Spleen (tissue), 11 donors: ENCODE results near the gene FARP1. TPM values are rescaled to one million over a fixed set of nuclear protein-coding genes. Genes with fewer than 3 reads are reported as not detected.

Source experiments
- DNase-seq: peaks from one replicate; pipeline ENCODE4 v3.0.0-alpha.2; 2020
- H3K27ac ChIP-seq, 8 donors: fragments of 200-600 bp; sonication (generic) in 7 of 8; 1 replicate in 4 of 8; 2 replicates in 4 of 8; pipeline versions ENCODE4 v1.5.0 to v1.8.0; 2016 to 2021; ENCODE audit warnings: inconsistent platforms in 4 of 8, mild to moderate bottlenecking in 4 of 8, moderate library complexity in 1 of 8
- H3K27me3 ChIP-seq, 7 donors: fragments of 200-600 bp; sonication (generic) in 6 of 7; replicated peaks in 1 of 7; 1 replicate in 4 of 7; 2 replicates in 3 of 7; pipeline versions ENCODE4 v1.5.0 to v1.8.0; 2016 to 2021; ENCODE audit warnings: inconsistent platforms in 3 of 7, mild to moderate bottlenecking in 1 of 7
- H3K36me3 ChIP-seq, 6 donors: fragments of 200-600 bp; sonication (generic) in 5 of 6; 1 replicate in 4 of 6; 2 replicates in 2 of 6; pipeline versions ENCODE4 v1.5.0 to v1.8.0; 2016 to 2021; ENCODE audit warnings: inconsistent platforms in 2 of 6
- H3K4me1 ChIP-seq, 6 donors: fragments of 200-600 bp; sonication (generic) in 5 of 6; 1 replicate in 3 of 6; 2 replicates in 3 of 6; pipeline versions ENCODE4 v1.5.0 to v1.8.0; 2016 to 2021; ENCODE audit warnings: inconsistent platforms in 3 of 6
- H3K4me3 ChIP-seq, 8 donors: fragments of 200-600 bp; sonication (generic) in 7 of 8; 1 replicate in 4 of 8; 2 replicates in 4 of 8; pipeline versions ENCODE4 v1.5.0 to v1.8.0; 2016 to 2021; ENCODE audit warnings: inconsistent platforms in 4 of 8, mild to moderate bottlenecking in 4 of 8, moderate library complexity in 2 of 8
- H3K9me3 ChIP-seq, 8 donors: fragments of 200-600 bp; sonication (generic) in 7 of 8; 1 replicate in 4 of 8; 2 replicates in 4 of 8; pipeline versions ENCODE4 v1.5.0 to v1.8.0; 2016 to 2021; ENCODE audit warnings: inconsistent platforms in 4 of 8
- POLR2A ChIP-seq, 3 donors: fragments of 450-650 bp; IDR thresholded peaks; one replicate each; pipeline ENCODE4 v1.5.1; 2017; ENCODE audit warnings: antibody characterized with exemption in 3 of 3, mild to moderate bottlenecking in 1 of 3
- POLR2AphosphoS5 ChIP-seq, 3 donors: sonication (generic); formaldehyde crosslinking; IDR thresholded peaks; one replicate each; pipeline ENCODE4 v1.5.1; 2017; ENCODE audit warnings: antibody characterized with exemption in 3 of 3
- WGBS, 5 donors: extraction: QIAGEN DNeasy Blood & Tissue Kit in 3 of 5; methylation state at CpG; one replicate each; pipeline versions ENCODE4 v1.1.5 to v1.1.7; 2013 to 2018; 5-methylcytosine and 5-hydroxymethylcytosine counted together
- intact Hi-C: fragments of 100-400 bp; cut with DNase I; formaldehyde crosslinking; loops from one replicate; pipeline ENCODE4 v1.15.0; 2023; ENCODE audit warnings: low total_unique reads
- polyA plus RNA-seq, 3 donors: library from polyadenylated mRNA; stranded (reverse); fragments of 200-250 nt; gene quantifications; one replicate each; pipeline ENCODE4 v1.2.1, GENCODE V29; 2013
- total RNA-seq, 7 donors: library from RNA; depleted of rRNA in 3 of 7; stranded (reverse); fragments of >200 nt in 3 of 7; fragmentation: NEBNext Ultra II Directional in 4 of 7; extraction: Animal tissue kit (Norgen Biotek cat#: 25700) in 4 of 7; gene quantifications; one replicate each; pipeline versions ENCODE4 v1.1.0 to v1.2.1, GENCODE V29; 2016 to 2021
- TF ChIP-seq, protein P1 (sequence below), 11 experiments: fragments of 200-600 bp in 7 of 11; fragments of 450-650 bp in 4 of 11; sonication (generic) in 4 of 11; IDR thresholded peaks in 8 of 11; conservative IDR thresholded peaks in 3 of 11; 1 replicate in 7 of 11; 2 replicates in 4 of 11; pipeline versions ENCODE4 v1.4.0 to v1.8.0; 2016 to 2021; ENCODE audit warnings: antibody characterized with exemption in 11 of 11, inconsistent platforms in 4 of 11, mild to moderate bottlenecking in 1 of 11
- donor health status: healthy with polysubstance abuse.
- donor health status: DM: no; HTN: no; CAD: no; lungs with moderate emphysema.
- donor health status: DM: no; HTN: no; CAD: no.
- donor health status: Bipolar disorder and iron deficiency.
- donor health status: healthy.
- donor health status: DM: no; HTN: no; CAD: no.
- donor health status: DM: yes; HTN: yes; CAD: no.

The FARP1 gene
- total and polyA plus RNA-seq, 10 donors: 3.7 to 60.9 (median 33.0) TPM

DNA sequence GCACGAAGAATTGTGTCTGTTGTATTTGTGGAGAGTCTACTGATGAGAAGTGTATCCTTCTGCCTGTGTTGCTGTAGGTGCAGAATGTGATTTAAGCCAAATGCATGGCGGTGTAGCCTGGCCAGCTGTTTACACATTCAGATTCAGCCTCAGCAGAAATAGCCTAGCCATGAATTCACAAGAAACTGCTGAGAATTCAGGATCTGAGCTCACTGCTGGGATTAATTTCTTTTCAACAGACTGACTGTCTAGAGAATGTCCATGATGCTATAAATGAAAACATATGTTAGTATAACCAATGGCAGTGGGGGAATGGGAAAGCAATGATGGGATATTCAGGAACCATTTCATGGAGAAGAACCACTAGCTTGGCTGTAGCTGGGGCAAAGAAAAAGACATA is 111.6 kb downstream of the FARP1 start:
- Histone ChIP-seq H3K4me1 (peaks cover 0 to 11% (median 0%) of the 10 kb centered on the region in 6 donors), H3K27ac (no peak overlapping the region), H3K27me3 (no peaks in the 10 kb centered on the region), H3K9me3 (no peaks in the 10 kb centered on the region), H3K36me3 (no peaks in the 10 kb centered on the region), H3K4me3 (no peak overlapping the region)
- intact Hi-C loops: no loop called here
- TF ChIP-seq POLR2A (IDR thresholded peaks at IDR 0.05) (no peak), POLR2AphosphoS5 (IDR thresholded peaks at IDR 0.05) (no peak)
- TF ChIP-seq, protein P1, sequence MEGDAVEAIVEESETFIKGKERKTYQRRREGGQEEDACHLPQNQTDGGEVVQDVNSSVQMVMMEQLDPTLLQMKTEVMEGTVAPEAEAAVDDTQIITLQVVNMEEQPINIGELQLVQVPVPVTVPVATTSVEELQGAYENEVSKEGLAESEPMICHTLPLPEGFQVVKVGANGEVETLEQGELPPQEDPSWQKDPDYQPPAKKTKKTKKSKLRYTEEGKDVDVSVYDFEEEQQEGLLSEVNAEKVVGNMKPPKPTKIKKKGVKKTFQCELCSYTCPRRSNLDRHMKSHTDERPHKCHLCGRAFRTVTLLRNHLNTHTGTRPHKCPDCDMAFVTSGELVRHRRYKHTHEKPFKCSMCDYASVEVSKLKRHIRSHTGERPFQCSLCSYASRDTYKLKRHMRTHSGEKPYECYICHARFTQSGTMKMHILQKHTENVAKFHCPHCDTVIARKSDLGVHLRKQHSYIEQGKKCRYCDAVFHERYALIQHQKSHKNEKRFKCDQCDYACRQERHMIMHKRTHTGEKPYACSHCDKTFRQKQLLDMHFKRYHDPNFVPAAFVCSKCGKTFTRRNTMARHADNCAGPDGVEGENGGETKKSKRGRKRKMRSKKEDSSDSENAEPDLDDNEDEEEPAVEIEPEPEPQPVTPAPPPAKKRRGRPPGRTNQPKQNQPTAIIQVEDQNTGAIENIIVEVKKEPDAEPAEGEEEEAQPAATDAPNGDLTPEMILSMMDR (IDR thresholded peaks at IDR 0.05 in 8 of 11, conservative IDR thresholded peaks at IDR 0.05 in 3 of 11): no peak
- no peak for DNase-seq
- 75 to 92% (median 89%) methylated on average over 2 of the region's 2 CpGs for WGBS, 5 donors

DNA sequence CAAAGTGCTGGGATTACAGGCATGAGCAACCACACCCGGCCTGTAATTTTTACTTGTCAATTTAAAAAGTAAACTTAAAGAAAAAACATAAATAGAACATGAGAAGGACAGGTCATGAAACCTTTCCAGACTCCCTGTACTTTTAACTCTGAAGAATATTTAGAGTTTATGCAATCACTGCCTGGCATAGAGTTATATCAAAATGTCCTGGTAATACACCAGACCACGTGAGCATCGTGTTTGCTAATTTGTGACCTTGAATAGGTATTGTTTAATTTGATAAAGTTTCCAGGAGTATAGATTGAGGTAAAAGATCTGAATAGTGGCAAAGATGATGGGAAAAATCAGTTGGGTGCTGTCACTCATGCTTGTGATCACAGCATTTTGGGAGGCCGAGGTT is 115.3 kb downstream of the FARP1 start:
- Histone ChIP-seq H3K4me1 (peaks cover 0 to 4% (median 0%) of the 10 kb centered on the region in 6 donors), H3K27me3 (no peaks in the 10 kb centered on the region), H3K9me3 (no peaks in the 10 kb centered on the region), H3K4me3 (no peak overlapping the region), H3K36me3 (no peaks in the 10 kb centered on the region), H3K27ac (no peak overlapping the region)
- intact Hi-C loops: no loop called here
- no peak for DNase-seq
- TF ChIP-seq, protein P1 (IDR thresholded peaks at IDR 0.05 in 8 of 11, conservative IDR thresholded peaks at IDR 0.05 in 3 of 11): no peak
- TF ChIP-seq POLR2A (IDR thresholded peaks at IDR 0.05): no peak
- TF ChIP-seq POLR2AphosphoS5 (IDR thresholded peaks at IDR 0.05): no peak
- WGBS, 5 donors: 87 to 96% (median 92%) methylated on average over 4 of the region's 4 CpGs

DNA sequence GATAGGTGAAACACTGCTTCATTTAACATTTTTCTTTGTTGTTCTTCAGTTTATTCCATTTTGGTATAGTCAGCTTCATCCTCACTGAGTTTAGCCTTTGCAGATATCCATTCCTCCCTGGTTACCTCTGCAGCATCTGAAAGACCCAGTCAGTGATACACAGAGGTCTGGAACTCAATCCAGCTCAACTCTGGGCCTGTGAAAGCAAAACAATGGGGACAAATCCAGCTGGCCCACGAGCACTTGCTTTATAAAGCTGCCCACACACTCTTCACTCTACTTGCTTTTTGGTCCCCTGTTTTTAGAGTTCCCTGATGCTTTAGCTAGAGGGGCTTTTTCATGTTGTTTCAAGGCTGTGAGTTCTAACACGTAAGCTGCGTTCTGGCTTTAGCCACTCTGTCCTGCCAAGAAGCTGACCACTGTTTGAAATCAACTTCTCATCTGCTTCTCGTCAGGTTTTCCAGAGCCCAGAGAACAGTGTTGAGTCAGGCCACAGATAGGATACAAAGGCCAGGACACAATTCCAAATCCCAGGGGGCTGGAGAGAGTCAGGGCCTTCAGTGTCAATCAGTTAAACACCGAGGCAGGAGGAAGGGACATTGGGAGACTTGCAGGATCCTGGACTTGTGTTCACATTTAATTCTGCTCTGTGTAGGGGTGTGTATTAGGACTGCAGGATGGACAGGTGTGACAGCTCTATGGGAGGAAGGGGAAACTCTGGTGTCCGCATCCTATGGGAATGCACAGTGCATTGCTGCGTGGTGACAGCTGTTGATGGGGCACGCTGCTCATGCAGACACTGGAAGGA is 117.7 kb downstream of the FARP1 start:
- TF ChIP-seq, protein P1 (IDR thresholded peaks at IDR 0.05 in 8 of 11, conservative IDR thresholded peaks at IDR 0.05 in 3 of 11): no peak
- TF ChIP-seq POLR2A (IDR thresholded peaks at IDR 0.05): no peak
- no peak for TF ChIP-seq POLR2AphosphoS5 (IDR thresholded peaks at IDR 0.05)
- no peak overlapping the region for H3K27ac ChIP-seq
- intact Hi-C loops: no loop called here
- DNase-seq: no peak
- H3K9me3 ChIP-seq: no peaks in the 10 kb centered on the region
- H3K4me1 ChIP-seq: no peaks in the 10 kb centered on the region
- no peak overlapping the region for H3K4me3 ChIP-seq
- no peaks in the 10 kb centered on the region for H3K36me3 ChIP-seq
- H3K27me3 ChIP-seq: no peaks in the 10 kb centered on the region
- 72 to 77% (median 76%) methylated on average over 8 of the region's 8 CpGs for WGBS, 5 donors

DNA sequence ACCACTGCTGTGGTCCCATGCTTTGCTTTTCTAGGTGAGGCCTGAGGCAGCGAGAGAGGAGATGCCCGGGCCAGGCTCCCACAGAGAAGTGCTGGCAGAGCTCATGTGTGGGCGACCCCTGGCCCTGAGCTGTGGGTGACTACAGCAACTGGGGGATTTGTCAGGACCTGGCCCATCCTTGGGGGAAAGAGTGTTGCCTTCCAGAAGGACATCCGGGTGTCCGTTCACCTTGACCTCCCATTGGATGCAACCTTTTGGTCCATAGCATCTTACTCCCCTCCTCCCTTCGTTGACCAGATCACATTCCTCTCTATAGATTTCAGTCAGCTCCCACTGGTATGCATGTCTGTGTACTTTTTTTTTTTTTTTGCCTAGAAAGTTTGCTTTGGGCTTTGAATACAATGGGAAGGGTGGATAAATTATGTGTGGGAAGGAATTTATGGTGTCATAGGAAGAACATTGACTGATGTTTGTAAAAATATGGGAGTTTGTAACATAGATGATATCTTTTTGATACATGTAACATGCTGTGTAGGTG is 118.3 kb downstream of the FARP1 start:
- 79 to 91% (median 86%) methylated on average over 5 to 6 of the region's 6 CpGs for WGBS, 5 donors

More for the DNA sequence above, 118.3 kb downstream of the FARP1 start:
- intact Hi-C loops: no loop called here
- TF ChIP-seq POLR2AphosphoS5 (IDR thresholded peaks at IDR 0.05) (no peak), POLR2A (IDR thresholded peaks at IDR 0.05) (no peak)
- TF ChIP-seq, protein P1 (IDR thresholded peaks at IDR 0.05 in 8 of 11, conservative IDR thresholded peaks at IDR 0.05 in 3 of 11): no peak
- no peaks in the 10 kb centered on the region for H3K9me3 ChIP-seq
- H3K27ac ChIP-seq: no peak overlapping the region
- no peak for DNase-seq
- no peaks in the 10 kb centered on the region for H3K27me3 ChIP-seq
- H3K36me3 ChIP-seq: no peaks in the 10 kb centered on the region
- peaks cover 0 to 4% (median 0%) of the 10 kb centered on the region in 6 donors for H3K4me1 ChIP-seq
- no peak overlapping the region for H3K4me3 ChIP-seq
